T-helper 1 cell treated with Interleukin-12 subunit alpha and Interleukin-12 subunit beta and Interleukin-4 antibody, amounts not matched to agents 30 ng/mL and 1 ng/mL, for 36 hours (primary cell): Measurements from ENCODE around the gene PBX3. TPM values are rescaled to one million over a fixed set of nuclear protein-coding genes. Genes with fewer than 3 reads are reported as not detected.

Source experiments
- intact Hi-C: fragments of 100-400 bp; cut with micrococcal nuclease; formaldehyde crosslinking; loops from one replicate; pipeline ENCODE4 v1.15.1; 2024
- total RNA-seq: library from RNA; stranded (reverse); gene quantifications from 2 replicates; pipeline ENCODE4 v1.2.3, GENCODE V29; 2022

The PBX3 gene
- total RNA-seq, 1 donor from 2014 or later, result 14.6 TPM

- intact Hi-C loops, result loop anchor here (2.0 to 10.0 kb wide), 11 partner anchors 77 to 1864 kb away; partner anchors contain the start of genes ARPC5L, GOLGA1, HSPA5 and NR6A1
These were observed 732 bp downstream of the PBX3 start for GRCh38 chr9:125747765-125748445.

- intact Hi-C loops, result loop anchor here (5.0 to 10.0 kb wide), 6 partner anchors 101 to 1864 kb away; partner anchors contain the start of genes HSPA5 and STXBP1
These were observed 1.4 kb downstream of the PBX3 start for GRCh38 chr9:125748446-125749099.

GRCh38 chr9:125749287-125749935 is 2.2 kb downstream of the PBX3 start:
- intact Hi-C loops, result loop anchor here (5.0 to 10.0 kb wide), 6 partner anchors 102 to 1863 kb away; partner anchors contain the start of genes HSPA5 and STXBP1

GRCh38 chr9:125749951-125750626 is 2.9 kb downstream of the PBX3 start:
- intact Hi-C loops, result loop anchor here (5.0 to 10.0 kb wide), 6 partner anchors 103 to 1862 kb away; partner anchors contain the start of genes HSPA5 and STXBP1

GRCh38 chr9:125750627-125751011 is 3.4 kb downstream of the PBX3 start:
- intact Hi-C loops, result no loop called here

- intact Hi-C loops, result no loop called here
These were observed 5.0 kb downstream of the PBX3 start for GRCh38 chr9:125752070-125752628.

- intact Hi-C loops, result no loop called here
These were observed 6.9 kb downstream of the PBX3 start for GRCh38 chr9:125754096-125754495.

GRCh38 chr9:125755340-125755739 is 8.2 kb downstream of the PBX3 start:
- intact Hi-C loops, result no loop called here

- intact Hi-C loops, result no loop called here
These were observed 9.3 kb downstream of the PBX3 start for GRCh38 chr9:125756518-125756917.

- intact Hi-C loops, result no loop called here
These were observed 10.7 kb downstream of the PBX3 start for GRCh38 chr9:125757834-125758233.

- intact Hi-C loops, result no loop called here
These were observed 12.0 kb downstream of the PBX3 start for GRCh38 chr9:125758986-125759763.

GRCh38 chr9:125759764-125760129 is 12.6 kb downstream of the PBX3 start:
- intact Hi-C loops, result no loop called here

- intact Hi-C loops, result no loop called here
These were observed 13.4 kb downstream of the PBX3 start for GRCh38 chr9:125760537-125760936.

- intact Hi-C loops, result no loop called here
These were observed 14.7 kb downstream of the PBX3 start for GRCh38 chr9:125761676-125762450.

GRCh38 chr9:125763394-125763801 is 16.2 kb downstream of the PBX3 start:
- intact Hi-C loops, result no loop called here

- intact Hi-C loops, result no loop called here
These were observed 17.0 kb downstream of the PBX3 start for GRCh38 chr9:125764198-125764597.

- intact Hi-C loops, result no loop called here
These were observed 19.5 kb downstream of the PBX3 start for GRCh38 chr9:125766468-125767221.

- intact Hi-C loops, result no loop called here
These were observed 20.2 kb downstream of the PBX3 start for GRCh38 chr9:125767349-125767748.

GRCh38 chr9:125768803-125769202 is 21.6 kb downstream of the PBX3 start:
- intact Hi-C loops, result no loop called here
